Peyer's patch (tissue), 4 donors: ENCODE data around the gene ATP5PO.

Experiments
- CTCF ChIP-seq, 6 experiments: fragments of 450-650 bp in 4 of 6; fragments of 200-600 bp in 2 of 6; sonication (generic) in 1 of 6; IDR thresholded peaks; one replicate each; pipeline ENCODE4 v1.5.1; 2017 to 2019; ENCODE audit warnings: antibody characterized with exemption in 6 of 6, mild to moderate bottlenecking in 3 of 6, moderate library complexity in 1 of 6
- POLR2A ChIP-seq, 2 donors: fragments of 450-650 bp; IDR thresholded peaks; one replicate each; pipeline ENCODE4 v1.5.1; 2017; ENCODE audit warnings: antibody characterized with exemption in 2 of 2, mild to moderate bottlenecking in 2 of 2, moderate library complexity in 2 of 2

GRCh38 chr21:33940881-33941245, 25.3 kb upstream of the ATP5PO start:
- TF ChIP-seq CTCF (IDR thresholded peaks at IDR 0.05) (no peak), POLR2A (IDR thresholded peaks at IDR 0.05) (no peak)
